Esophagus (tissue), 2 donors: Measurements from ENCODE around the gene RUNX2. TPM values are rescaled to one million over a fixed set of nuclear protein-coding genes. Genes with fewer than 3 reads are reported as not detected.

Source experiments
- H3K27ac ChIP-seq, 2 donors: one replicate each; pipeline ENCODE4 v1.5.1; 2013; ENCODE audit warnings: low read depth in 2 of 2, mild to moderate bottlenecking in 2 of 2, inconsistent platforms in 1 of 2, low read length in 1 of 2, moderate library complexity in 1 of 2
- H3K27me3 ChIP-seq, 2 donors: one replicate each; pipeline ENCODE4 v1.6.1; 2013; ENCODE audit warnings: low read length in 2 of 2, control low read depth in 1 of 2, mild to moderate bottlenecking in 1 of 2; ENCODE audit not compliant: insufficient read depth in 2 of 2, control insufficient read depth in 1 of 2
- H3K36me3 ChIP-seq, 2 donors: one replicate each; pipeline ENCODE4 v1.6.1; 2013; ENCODE audit warnings: low read length in 1 of 2; ENCODE audit not compliant: control insufficient read depth in 2 of 2, insufficient read depth in 2 of 2
- H3K4me1 ChIP-seq, 2 donors: one replicate each; pipeline ENCODE4 v1.6.1; 2013; ENCODE audit warnings: low read length in 1 of 2; ENCODE audit not compliant: control insufficient read depth in 2 of 2, insufficient read depth in 2 of 2
- H3K4me3 ChIP-seq, 2 donors: one replicate each; pipeline ENCODE4 v1.5.1; 2013; ENCODE audit warnings: low read length in 2 of 2, mild to moderate bottlenecking in 2 of 2, low read depth in 1 of 2, moderate library complexity in 1 of 2
- H3K9me3 ChIP-seq, 2 donors: one replicate each; pipeline ENCODE4 v1.6.1; 2013; ENCODE audit warnings: mild to moderate bottlenecking in 2 of 2, low read depth in 1 of 2, low read length in 1 of 2, moderate library complexity in 1 of 2; ENCODE audit not compliant: control insufficient read depth in 2 of 2, insufficient read depth in 1 of 2
- WGBS, 2 donors: extraction: QIAGEN DNeasy Blood & Tissue Kit; methylation state at CpG; one replicate each; pipeline ENCODE4 v1.1.7; 2013; 5-methylcytosine and 5-hydroxymethylcytosine counted together
- polyA plus RNA-seq, 2 donors: library from polyadenylated mRNA; stranded (reverse); fragments of 200-250 nt; gene quantifications; one replicate each; pipeline ENCODE4 v1.2.3, GENCODE V29; 2013
- donor health status: healthy with polysubstance abuse.
- donor health status: Bipolar disorder and iron deficiency.

Gene RUNX2
- polyA plus RNA-seq, 2 donors, result 0.31 to 0.75 TPM

DNA sequence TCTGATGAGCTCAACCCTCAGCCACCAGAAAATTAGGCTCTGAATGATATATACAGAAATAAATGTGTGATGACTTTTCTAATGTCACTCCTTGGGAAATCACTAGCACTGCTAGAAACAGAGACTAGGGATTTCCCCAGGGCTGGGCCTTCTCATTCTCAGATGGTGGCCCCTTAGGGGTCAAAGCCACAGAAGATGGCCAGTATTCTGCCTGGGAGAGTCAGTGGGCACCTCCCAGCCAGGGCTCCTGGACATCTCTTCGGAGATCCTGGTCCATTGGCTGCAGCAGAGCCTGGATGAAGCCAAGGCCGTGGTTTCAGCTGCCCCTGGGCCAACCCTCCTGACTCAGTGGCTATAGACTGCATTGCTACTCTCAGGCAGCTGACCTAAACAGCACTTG, 326.5 kb downstream of the RUNX2 start:
- no peak overlapping the region for H3K4me3 ChIP-seq
- no peak overlapping the region for H3K27ac ChIP-seq
- H3K4me1 ChIP-seq, result no peaks in the 10 kb centered on the region
- H3K36me3 ChIP-seq, result no peaks in the 10 kb centered on the region
- no peaks in the 10 kb centered on the region for H3K9me3 ChIP-seq
- H3K27me3 ChIP-seq, result no peaks in the 10 kb centered on the region
- WGBS, 2 donors, result 85 to 90% methylated on average over 2 of the region's 2 CpGs

DNA sequence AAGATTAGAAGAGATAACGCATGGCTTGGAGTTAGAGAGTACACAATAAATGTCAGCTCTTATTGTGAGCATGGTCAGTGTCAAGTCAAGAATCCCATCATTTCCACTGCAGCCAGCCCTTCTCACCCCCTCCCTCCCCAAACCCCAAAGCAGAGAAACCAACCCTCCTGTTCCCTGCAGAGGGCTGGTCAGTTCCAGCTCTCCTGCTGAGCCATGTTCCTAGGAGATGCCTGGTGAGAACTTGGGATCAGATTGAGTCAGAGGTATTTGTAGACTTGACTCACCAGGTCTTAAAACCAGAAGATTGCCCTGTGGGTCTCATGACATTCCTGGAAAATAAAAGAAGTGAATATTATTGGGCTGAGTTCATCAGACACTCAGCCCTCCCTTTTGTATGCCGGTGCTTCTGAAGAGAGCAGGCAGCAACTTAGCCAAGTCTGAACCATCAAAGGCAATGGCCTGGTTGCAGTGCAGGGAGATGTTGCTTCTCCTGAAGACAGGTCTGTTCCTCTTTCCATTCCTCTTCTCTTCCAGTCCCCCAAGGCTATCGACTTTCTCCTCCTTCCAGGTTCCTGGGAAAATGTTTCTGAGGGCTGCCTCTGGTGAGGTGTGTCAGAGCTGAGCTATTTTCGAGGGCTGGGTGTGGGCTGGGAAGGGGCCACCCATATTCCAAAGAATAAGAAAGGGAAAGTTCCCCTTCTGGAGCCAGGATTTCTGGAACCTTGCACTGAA, 327.8 kb downstream of the RUNX2 start:
- no peak overlapping the region for H3K27ac ChIP-seq
- WGBS, 2 donors, result 55 to 69% methylated on average over 4 of the region's 4 CpGs
- no peaks in the 10 kb centered on the region for H3K4me1 ChIP-seq
- no peak overlapping the region for H3K4me3 ChIP-seq
- no peaks in the 10 kb centered on the region for H3K36me3 ChIP-seq
- H3K9me3 ChIP-seq, result no peaks in the 10 kb centered on the region
- no peaks in the 10 kb centered on the region for H3K27me3 ChIP-seq

- Histone ChIP-seq H3K27ac (no peak overlapping the region), H3K9me3 (no peaks in the 10 kb centered on the region), H3K36me3 (no peaks in the 10 kb centered on the region), H3K4me1 (no peaks in the 10 kb centered on the region), H3K4me3 (no peak overlapping the region), H3K27me3 (no peaks in the 10 kb centered on the region)
These were observed 329.1 kb downstream of the RUNX2 start for GRCh38 chr6:45657226-45657625.

DNA sequence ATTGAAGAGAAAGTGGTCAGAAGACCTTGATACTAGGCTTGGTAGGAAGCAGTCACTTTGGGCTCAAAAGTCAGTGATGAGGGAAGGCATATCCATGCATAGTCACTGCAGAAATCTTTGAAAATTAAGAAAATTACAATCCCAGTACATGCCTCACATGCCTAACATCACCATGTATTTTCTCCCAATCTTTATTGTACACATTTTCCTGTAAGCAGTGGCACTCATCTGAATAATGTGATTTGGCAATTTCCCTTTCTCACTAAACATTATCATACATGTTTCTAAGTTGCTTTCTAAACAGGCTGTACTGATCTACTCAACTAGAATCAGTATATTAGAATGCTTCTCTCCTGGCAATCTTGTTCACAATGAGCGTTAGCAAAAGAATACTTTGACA, 330.3 kb downstream of the RUNX2 start:
- no peaks in the 10 kb centered on the region for H3K36me3 ChIP-seq
- WGBS, 2 donors, result 93 to 99% methylated on average over 1 of the region's 1 CpG
- H3K4me1 ChIP-seq, result peaks cover 1 to 2% of the 10 kb centered on the region in 2 donors
- H3K9me3 ChIP-seq, result no peaks in the 10 kb centered on the region
- no peak overlapping the region for H3K4me3 ChIP-seq
- H3K27me3 ChIP-seq, result no peaks in the 10 kb centered on the region
- no peak overlapping the region for H3K27ac ChIP-seq

DNA sequence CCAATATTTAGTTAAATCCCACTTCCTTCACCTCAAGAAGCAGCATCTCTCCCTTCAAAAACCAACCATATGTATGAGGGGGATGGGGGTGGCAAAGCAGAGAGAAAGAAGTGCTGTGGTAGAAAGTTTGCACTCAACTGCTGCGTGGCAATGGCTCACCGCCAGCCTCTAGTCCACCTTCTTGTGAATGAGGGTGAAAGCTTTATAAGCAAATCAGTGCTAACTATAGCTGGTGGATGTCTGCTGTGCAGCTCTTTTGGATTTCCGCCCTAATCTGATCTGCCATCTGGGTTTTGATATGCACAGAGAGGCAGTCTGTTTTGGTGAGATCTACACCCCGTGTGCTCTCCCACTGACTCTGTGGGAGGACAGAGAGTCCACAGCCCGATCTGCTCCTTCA, 330.8 kb downstream of the RUNX2 start:
- Histone ChIP-seq H3K9me3 (no peaks in the 10 kb centered on the region), H3K36me3 (no peaks in the 10 kb centered on the region), H3K27ac (no peak overlapping the region), H3K27me3 (no peaks in the 10 kb centered on the region), H3K4me3 (no peak overlapping the region), H3K4me1 (peaks cover 5 to 6% of the 10 kb centered on the region in 2 donors)
- WGBS, 2 donors, result 71 to 82% methylated on average over 5 of the region's 5 CpGs

DNA sequence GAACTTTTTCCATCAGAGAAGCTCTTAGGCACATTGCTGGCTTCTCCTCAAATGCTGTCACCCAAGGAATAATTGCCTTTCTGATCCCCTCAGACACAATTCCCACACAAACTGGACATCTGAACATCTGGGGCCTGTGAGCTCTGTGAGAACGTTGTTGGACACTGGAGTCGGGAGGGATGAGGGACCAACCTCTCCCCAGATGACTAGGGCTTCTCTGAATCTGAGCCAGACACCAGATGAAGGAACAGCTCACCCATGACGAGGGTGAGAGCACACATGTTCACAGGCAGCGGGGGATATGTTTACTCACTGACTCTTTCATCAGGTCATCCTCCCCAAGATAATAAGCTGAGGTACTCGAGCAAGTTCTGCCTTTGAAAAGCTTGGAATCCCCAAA, 333.5 kb downstream of the RUNX2 start:
- no peaks in the 10 kb centered on the region for H3K27me3 ChIP-seq
- peaks cover 5 to 6% of the 10 kb centered on the region in 2 donors for H3K4me1 ChIP-seq
- 76 to 82% methylated on average over 5 of the region's 5 CpGs for WGBS, 2 donors
- no peak overlapping the region for H3K27ac ChIP-seq
- H3K4me3 ChIP-seq, result no peak overlapping the region
- no peaks in the 10 kb centered on the region for H3K9me3 ChIP-seq
- no peaks in the 10 kb centered on the region for H3K36me3 ChIP-seq

DNA sequence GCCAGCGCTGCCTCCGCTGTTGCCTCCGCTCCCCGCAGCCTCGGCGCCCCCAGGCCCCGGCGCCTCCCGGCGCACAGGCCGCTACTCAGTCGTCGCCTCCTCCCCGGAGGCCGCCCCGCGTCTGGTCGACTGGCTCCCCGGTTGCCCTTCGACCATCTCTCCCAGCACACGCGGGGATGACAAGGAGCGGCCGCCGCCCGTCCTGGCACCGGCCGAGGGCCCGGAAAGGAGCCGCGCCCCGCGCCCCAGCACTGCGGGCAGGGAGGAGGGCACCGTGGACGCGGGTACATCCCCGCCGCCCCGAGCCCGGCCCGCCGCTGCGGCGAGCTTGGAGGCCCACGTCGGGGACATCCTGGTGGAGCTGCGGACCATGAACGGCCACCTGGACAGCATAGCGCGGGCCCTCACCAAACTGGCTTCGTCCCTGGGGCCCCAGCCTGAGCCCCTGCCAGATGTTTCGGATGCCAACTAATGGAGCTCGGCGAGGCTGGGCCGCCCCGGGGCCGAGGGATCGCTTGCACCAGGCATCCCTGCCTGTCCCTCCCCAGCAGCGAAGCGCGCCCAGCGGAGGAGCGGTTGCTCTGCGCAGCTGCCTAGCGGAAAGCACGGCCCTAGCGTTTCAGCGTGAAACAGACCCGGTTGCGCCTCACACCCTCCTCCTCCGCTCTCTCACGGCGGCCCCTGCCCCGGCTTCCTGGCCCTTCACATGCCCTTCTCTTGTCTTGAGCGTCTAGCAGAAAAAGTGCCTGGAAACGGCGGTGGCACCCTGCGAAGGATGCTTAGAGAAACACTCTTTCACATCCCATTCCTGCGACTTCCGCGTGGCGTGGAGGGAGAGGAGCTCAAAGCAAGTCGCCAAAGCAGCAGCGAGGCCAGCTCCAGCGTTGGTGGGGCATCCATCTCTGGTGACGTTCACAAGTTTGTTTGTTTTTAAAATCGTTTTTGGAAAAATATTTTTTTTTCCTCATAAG, 335.4 kb downstream of the RUNX2 start:
- WGBS, 2 donors, result 17 to 37% methylated on average over 77 to 88 of the region's 88 CpGs
- Histone ChIP-seq H3K9me3 (no peaks in the 10 kb centered on the region), H3K27me3 (no peaks in the 10 kb centered on the region), H3K36me3 (no peaks in the 10 kb centered on the region), H3K27ac (no peak overlapping the region), H3K4me1 (peaks cover 5 to 6% of the 10 kb centered on the region in 2 donors), H3K4me3 (peak overlapping the region; percentile 12 to 18)

DNA sequence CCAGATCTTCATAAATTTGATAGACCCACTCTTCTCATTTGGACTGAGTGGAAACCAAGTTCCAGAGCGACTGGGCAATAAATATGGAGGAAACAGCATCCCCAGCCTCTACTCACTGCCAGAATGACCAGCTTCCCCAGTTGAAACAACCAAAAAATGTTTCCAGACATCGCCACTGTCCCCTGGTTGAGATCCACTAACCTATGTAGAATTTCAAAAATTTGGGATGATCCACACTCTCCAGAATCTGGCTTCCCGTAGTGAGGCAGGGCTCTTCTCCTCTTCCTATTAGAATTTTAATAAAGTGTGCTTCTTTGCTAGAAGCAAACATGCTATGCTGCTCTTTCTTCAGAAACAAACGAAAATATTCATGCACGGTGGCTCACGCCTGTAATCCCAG, 336.6 kb downstream of the RUNX2 start:
- Histone ChIP-seq H3K36me3 (no peaks in the 10 kb centered on the region), H3K9me3 (no peaks in the 10 kb centered on the region), H3K4me3 (no peak overlapping the region), H3K4me1 (peaks cover 5 to 6% of the 10 kb centered on the region in 2 donors), H3K27ac (no peak overlapping the region), H3K27me3 (no peaks in the 10 kb centered on the region)
- WGBS, 2 donors, result 95 to 97% methylated on average over 6 of the region's 6 CpGs

DNA sequence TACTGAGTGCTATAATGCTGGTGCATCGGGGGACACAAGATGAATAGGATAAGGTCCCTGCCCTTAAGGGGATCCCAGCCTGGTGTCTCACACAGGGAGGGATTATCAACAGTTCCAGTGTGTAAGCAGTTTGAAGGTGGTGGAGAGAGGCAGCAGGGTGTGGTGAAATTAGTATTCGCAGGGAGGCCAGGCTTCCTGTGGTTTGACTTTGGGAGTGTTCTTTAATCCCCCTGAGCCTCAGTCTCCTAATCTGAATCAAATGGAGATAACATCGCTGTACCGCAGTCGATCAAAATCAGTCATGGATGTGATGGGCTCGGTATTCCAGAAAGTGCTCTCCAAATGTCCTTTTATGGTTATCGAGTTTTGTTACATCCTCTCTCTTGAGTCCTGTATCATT, 337.7 kb downstream of the RUNX2 start:
- H3K36me3 ChIP-seq, result no peaks in the 10 kb centered on the region
- peaks cover 5 to 6% of the 10 kb centered on the region in 2 donors for H3K4me1 ChIP-seq
- no peaks in the 10 kb centered on the region for H3K9me3 ChIP-seq
- WGBS, 2 donors, result 71 to 87% methylated on average over 7 of the region's 7 CpGs
- no peak overlapping the region for H3K4me3 ChIP-seq
- no peaks in the 10 kb centered on the region for H3K27me3 ChIP-seq
- H3K27ac ChIP-seq, result no peak overlapping the region
